ENCODE measurements around the gene ZNF106. TPM values are rescaled to one million over a fixed set of nuclear protein-coding genes. Genes with fewer than 3 reads are reported as not detected.

The ZNF106 gene
- total and polyA plus RNA-seq, 8 donors = 46.6 to 106 (median 53.1) TPM

DNA sequence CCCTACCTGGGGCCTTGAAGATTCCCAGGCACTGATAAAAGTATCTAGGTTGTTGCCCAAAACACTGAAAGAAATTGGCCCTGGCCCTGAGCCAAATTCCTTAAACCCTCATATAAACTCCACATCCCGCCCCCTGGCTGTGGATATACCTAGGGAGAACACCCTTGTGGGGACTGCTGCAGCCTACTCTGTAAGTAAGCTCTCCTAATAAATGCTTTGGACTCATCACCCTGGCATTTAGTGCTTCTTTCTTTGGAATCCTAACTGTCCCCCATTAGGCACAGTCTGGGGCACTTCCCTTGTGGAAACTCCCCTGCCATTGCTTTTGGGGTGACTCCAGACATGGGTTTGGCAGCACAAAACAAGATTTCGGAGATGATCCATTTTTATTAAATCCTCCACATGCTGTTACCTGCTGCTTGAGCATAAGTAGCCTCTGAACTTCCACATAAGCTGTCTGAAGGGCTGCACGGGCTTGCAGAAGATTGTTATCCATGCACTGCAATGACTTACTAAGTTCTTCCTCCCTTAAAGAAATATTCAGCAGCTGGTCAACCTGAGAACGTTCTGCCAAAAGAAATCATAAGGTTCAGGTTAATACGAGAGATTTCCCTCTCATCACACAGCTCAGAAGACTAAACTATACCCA, 46.4 kb downstream of the ZNF106 start:
- Histone ChIP-seq H3K27ac (no peak overlapping the region), H3K4me1 (peaks cover 0 to 6% of the 10 kb centered on the region in 2 donors), H3K27me3 (no peaks in the 10 kb centered on the region), H3K36me3 (peaks cover 5 to 98% of the 10 kb centered on the region in 2 donors), H3K4me3 (no peak overlapping the region), H3K9me3 (no peaks in the 10 kb centered on the region)
- intact Hi-C loops (cut with DNase I) = no loop called here
- ATAC-seq (no peak), DNase-seq (no peak)
- TF ChIP-seq CTCF (IDR thresholded peaks at IDR 0.05) = no peak

DNA sequence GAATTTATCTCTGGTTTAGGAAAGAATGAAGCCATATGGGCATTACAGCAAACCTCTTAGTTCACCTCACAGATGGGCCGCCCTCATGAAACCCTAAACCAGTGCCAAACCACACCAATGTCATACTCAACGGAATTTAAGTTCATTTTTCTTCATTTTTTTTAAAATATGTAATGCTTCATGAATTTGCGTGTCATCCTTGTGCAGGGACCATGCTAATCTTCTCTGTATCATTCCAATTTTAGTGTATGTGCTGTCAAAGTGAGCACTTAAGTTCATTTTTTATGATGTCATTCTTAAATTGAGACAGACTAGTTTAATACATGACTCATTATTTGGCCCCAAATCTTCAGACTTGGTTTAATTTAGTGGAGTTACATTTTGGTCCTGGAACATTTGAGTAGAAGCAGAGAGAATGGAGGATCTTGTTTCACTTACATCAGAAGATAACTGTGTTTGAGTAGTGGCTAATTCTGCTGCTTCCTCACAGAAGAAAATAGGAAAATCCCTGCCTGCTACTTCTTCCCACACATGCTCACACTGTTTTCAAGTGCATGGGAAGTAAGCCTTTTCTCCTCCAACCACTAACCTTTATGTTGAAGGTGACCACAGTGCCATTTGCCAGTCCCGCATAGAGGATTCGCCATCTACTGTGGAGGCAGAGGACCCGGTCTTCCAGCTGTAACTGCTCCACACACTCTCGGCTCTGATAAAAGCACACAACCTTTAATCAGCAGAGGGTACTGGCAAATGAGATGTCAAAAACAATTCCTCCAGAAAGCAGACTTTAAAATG, 63.3 kb downstream of the ZNF106 start:
- intact Hi-C loops (cut with DNase I) = no loop called here
- Histone ChIP-seq H3K36me3 (peaks cover 2 to 100% of the 10 kb centered on the region in 2 donors), H3K4me1 (no peaks in the 10 kb centered on the region), H3K9me3 (no peaks in the 10 kb centered on the region), H3K27ac (no peak overlapping the region), H3K4me3 (no peak overlapping the region), H3K27me3 (no peaks in the 10 kb centered on the region)
- no peak for DNase-seq
- peak; percentile 54 for ATAC-seq
- no peak for TF ChIP-seq CTCF (IDR thresholded peaks at IDR 0.05)

DNA sequence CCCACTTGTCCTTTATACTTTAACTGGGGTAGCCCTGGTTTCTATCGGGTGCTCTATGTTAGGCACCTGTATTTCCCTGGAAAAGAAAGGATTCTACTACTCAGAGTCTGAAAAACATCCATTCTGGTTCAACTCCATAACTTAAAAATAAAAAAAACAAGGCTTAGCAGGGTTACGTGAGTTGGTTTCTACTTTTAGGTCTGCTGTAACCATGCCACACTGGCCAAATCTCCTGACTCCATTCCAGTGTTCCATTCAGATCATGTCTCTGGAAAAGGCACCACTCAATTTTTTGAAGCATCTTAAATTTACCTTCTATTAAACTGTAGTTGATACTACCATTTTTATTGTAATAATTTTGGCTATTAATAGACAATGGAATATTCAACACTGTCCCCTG, 69.6 kb downstream of the ZNF106 start:
- DNase-seq (no peak), ATAC-seq (no peak)
- no peak for TF ChIP-seq CTCF (IDR thresholded peaks at IDR 0.05)
- intact Hi-C loops (cut with DNase I) = no loop called here
- Histone ChIP-seq H3K9me3 (no peaks in the 10 kb centered on the region), H3K4me1 (no peaks in the 10 kb centered on the region), H3K27me3 (no peaks in the 10 kb centered on the region), H3K36me3 (peaks cover 2 to 100% of the 10 kb centered on the region in 2 donors), H3K4me3 (no peak overlapping the region), H3K27ac (no peak overlapping the region)

DNA sequence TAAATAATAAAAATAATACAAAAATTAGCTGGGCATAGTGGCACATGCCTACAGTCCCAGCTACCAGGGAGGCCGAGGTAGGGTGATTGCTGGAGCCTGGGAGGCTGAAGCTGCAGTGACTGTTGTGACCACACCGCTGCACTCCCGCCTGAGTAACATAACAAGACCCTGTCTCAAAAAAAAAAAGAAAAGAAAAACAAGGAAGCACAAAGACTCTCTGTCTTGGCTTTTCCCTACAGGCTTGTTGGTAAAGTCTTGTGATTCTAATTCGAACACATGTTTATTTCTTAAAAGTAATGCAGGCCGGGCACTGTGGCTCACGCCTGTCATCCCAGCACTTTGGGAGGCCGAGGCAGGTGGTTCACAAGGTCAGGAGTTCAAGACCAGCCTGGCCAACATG, 71.6 kb downstream of the ZNF106 start:
- no peaks in the 10 kb centered on the region for H3K4me1 ChIP-seq
- DNase-seq = no peak
- H3K27ac ChIP-seq = no peak overlapping the region
- H3K27me3 ChIP-seq = no peaks in the 10 kb centered on the region
- H3K36me3 ChIP-seq = peaks cover 2 to 100% of the 10 kb centered on the region in 2 donors
- no peak overlapping the region for H3K4me3 ChIP-seq
- TF ChIP-seq CTCF (IDR thresholded peaks at IDR 0.05) = no peak
- intact Hi-C loops (cut with DNase I) = no loop called here
- ATAC-seq = no peak
- no peaks in the 10 kb centered on the region for H3K9me3 ChIP-seq

GRCh38 chr15:42413920-42414319, 77.0 kb downstream of the ZNF106 start:
- Histone ChIP-seq H3K4me3 (no peak overlapping the region), H3K27me3 (no peaks in the 10 kb centered on the region), H3K27ac (no peak overlapping the region), H3K4me1 (no peaks in the 10 kb centered on the region), H3K36me3 (peaks cover 0 to 98% of the 10 kb centered on the region in 2 donors), H3K9me3 (no peaks in the 10 kb centered on the region)
- intact Hi-C loops (cut with DNase I) = no loop called here
- DNase-seq (no peak), ATAC-seq (peak; percentile 27)
- TF ChIP-seq CTCF (IDR thresholded peaks at IDR 0.05) = no peak

All from left lung (tissue), 10 donors.